HG03342 (cell line): Measurements from ENCODE around the gene SLC25A46.
"Not testable (repeated sequence)": the region's sequence is repeated elsewhere in the genome, so short reads cannot be mapped to it uniquely, and the experiment has no call there.

ENCODE experiments used
- ATAC-seq: cut with Tn5 transposase; IDR thresholded peaks from one replicate; pipeline ENCODE4 v1.9.1; 2021; ENCODE audit warnings: mild to moderate bottlenecking, moderate library complexity; ENCODE audit not compliant: unreplicated experiment

SLC25A46 gene

GRCh38 chr5:110754181-110754580, 15.4 kb downstream of the SLC25A46 start:
- ATAC-seq = no peak

- no peak for ATAC-seq
Observed at GRCh38 chr5:110757118-110757729, 18.4 kb downstream of the SLC25A46 start.

GRCh38 chr5:110760158-110760557, 21.4 kb downstream of the SLC25A46 start:
- no peak for ATAC-seq

GRCh38 chr5:110768138-110768860, 29.5 kb downstream of the SLC25A46 start:
- no peak for ATAC-seq

- ATAC-seq = no peak
Observed at GRCh38 chr5:110769000-110769681, 30.3 kb downstream of the SLC25A46 start.

- ATAC-seq = no peak
Observed at GRCh38 chr5:110770286-110770685, 31.5 kb downstream of the SLC25A46 start.

GRCh38 chr5:110784901-110785300, 46.1 kb downstream of the SLC25A46 start:
- ATAC-seq = no peak

GRCh38 chr5:110785356-110785755, 46.5 kb downstream of the SLC25A46 start:
- ATAC-seq = no peak

- not testable (repeated sequence) for ATAC-seq
Observed at GRCh38 chr5:110788006-110788405, 49.2 kb downstream of the SLC25A46 start.

- ATAC-seq = no peak
Observed at GRCh38 chr5:110790673-110791072, 51.9 kb downstream of the SLC25A46 start.

GRCh38 chr5:110802998-110803397, 64.2 kb downstream of the SLC25A46 start:
- ATAC-seq = no peak

- no peak for ATAC-seq
Observed at GRCh38 chr5:110803467-110804326, 64.9 kb downstream of the SLC25A46 start.

GRCh38 chr5:110807169-110807568, 68.4 kb downstream of the SLC25A46 start:
- no peak for ATAC-seq

- ATAC-seq = no peak
Observed at GRCh38 chr5:110809006-110809405, 70.2 kb downstream of the SLC25A46 start.
